ENCODE results near the gene SLC13A5. TPM values are rescaled to one million over a fixed set of nuclear protein-coding genes. Genes with fewer than 3 reads are reported as not detected.
"Not testable (repeated sequence)": the region's sequence is repeated elsewhere in the genome, so short reads cannot be mapped to it uniquely, and the experiment has no call there.

Gene SLC13A5
- total RNA-seq, 2 donors from 2014 or later: not detected

GRCh38 chr17:6704470-6705052, 8.6 kb downstream of the SLC13A5 start:
- DNase-seq (no peak), ATAC-seq (no peak)
- no peaks in the 10 kb centered on the region for H3K4me1 Mint-ChIP-seq
- H3K36me3 Mint-ChIP-seq (ENCODE audit: low read depth): no peaks in the 10 kb centered on the region
- peaks cover 62% of the 10 kb centered on the region for H3K27me3 Mint-ChIP-seq
- H3K4me3 Mint-ChIP-seq: no peak overlapping the region
- no peaks in the 10 kb centered on the region for H3K9me3 ChIP-seq (ENCODE audit: control insufficient read depth, low read length, poor library complexity, severe bottlenecking)
- no peak overlapping the region for H3K27ac Mint-ChIP-seq

- Mint-ChIP-seq H3K27ac (no peak overlapping the region), H3K27me3 (peaks cover 54% of the 10 kb centered on the region), H3K4me3 (no peak overlapping the region), H3K4me1 (no peaks in the 10 kb centered on the region), H3K36me3 (ENCODE audit: low read depth) (no peaks in the 10 kb centered on the region)
- no peak for ATAC-seq
- no peak for DNase-seq
- H3K9me3 ChIP-seq (ENCODE audit: control insufficient read depth, low read length, poor library complexity, severe bottlenecking): no peaks in the 10 kb centered on the region
These were observed 9.4 kb downstream of the SLC13A5 start for GRCh38 chr17:6703751-6704150.

DNA sequence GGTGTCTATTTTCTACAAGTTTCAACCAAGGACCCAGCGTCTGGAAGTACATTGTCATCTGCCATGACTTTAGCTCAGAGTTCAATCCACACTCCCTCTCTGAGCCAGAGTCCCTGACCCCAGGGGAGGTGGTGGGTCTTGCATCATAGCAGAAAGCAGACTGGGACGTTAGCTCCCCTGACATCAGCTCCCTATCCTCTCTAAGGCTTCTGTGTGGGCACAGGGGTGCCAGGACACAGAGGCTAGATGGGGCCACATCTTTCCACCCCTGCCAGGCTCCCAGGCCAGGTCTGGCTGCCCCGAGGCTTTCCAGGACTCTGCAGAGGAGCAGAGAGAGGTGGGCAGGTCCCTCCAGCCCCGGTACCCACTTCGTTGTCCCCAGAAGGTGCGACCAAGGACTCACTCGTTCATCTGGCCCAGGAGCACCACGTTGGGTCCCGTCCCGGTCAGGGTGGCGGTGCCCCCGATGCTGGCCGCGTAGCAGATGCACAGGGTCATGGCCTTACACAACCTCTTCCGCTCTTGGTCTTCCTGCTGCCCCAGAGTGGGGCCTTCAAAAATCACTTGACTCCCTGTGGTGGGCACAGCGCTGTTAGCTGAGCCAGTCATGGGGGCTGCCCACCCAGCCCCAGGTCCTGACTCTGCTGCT, 10.5 kb downstream of the SLC13A5 start:
- no peak overlapping the region for H3K27ac Mint-ChIP-seq
- ATAC-seq (no peak), DNase-seq (no peak)
- H3K4me3 Mint-ChIP-seq: no peak overlapping the region
- H3K27me3 Mint-ChIP-seq: peaks cover 44% of the 10 kb centered on the region
- H3K4me1 Mint-ChIP-seq: no peaks in the 10 kb centered on the region
- no peaks in the 10 kb centered on the region for H3K36me3 Mint-ChIP-seq (ENCODE audit: low read depth)
- no peaks in the 10 kb centered on the region for H3K9me3 ChIP-seq (ENCODE audit: control insufficient read depth, low read length, poor library complexity, severe bottlenecking)

- H3K27me3 Mint-ChIP-seq: peaks cover 35% of the 10 kb centered on the region
- peak; percentile 54 for ATAC-seq
These were observed 11.4 kb downstream of the SLC13A5 start for GRCh38 chr17:6701719-6702118.

DNA sequence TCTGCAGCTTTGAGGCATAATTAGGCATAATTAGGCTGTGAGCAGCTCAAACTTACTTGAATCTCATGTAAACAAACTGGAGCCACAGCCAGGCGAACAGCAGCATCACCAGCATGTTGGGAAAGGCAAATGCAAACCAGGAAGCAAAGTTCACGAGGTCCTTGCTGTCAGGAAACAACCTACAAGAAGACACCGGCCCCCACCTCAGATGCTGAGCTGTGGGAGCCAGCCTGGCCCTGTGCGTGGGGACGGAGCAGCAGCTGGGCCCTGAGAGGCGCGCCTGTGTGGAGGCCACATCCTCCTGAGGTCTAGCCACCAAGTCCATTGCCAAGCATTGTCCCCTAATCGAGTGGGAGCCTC, 12.2 kb downstream of the SLC13A5 start:
- no peaks in the 10 kb centered on the region for H3K4me1 Mint-ChIP-seq
- H3K36me3 Mint-ChIP-seq (ENCODE audit: low read depth): no peaks in the 10 kb centered on the region
- H3K4me3 Mint-ChIP-seq: no peak overlapping the region
- H3K27me3 Mint-ChIP-seq: peaks cover 35% of the 10 kb centered on the region
- no peak overlapping the region for H3K27ac Mint-ChIP-seq
- ATAC-seq (no peak), DNase-seq (no peak)
- H3K9me3 ChIP-seq (ENCODE audit: control insufficient read depth, low read length, poor library complexity, severe bottlenecking): no peaks in the 10 kb centered on the region

More at GRCh38 chr17:6701719-6702118, 11.4 kb downstream of the SLC13A5 start:
- no peaks in the 10 kb centered on the region for H3K9me3 ChIP-seq (ENCODE audit: control insufficient read depth, low read length, poor library complexity, severe bottlenecking)
- Mint-ChIP-seq H3K36me3 (ENCODE audit: low read depth) (no peaks in the 10 kb centered on the region), H3K27ac (no peak overlapping the region), H3K4me1 (no peaks in the 10 kb centered on the region), H3K4me3 (no peak overlapping the region)
- DNase-seq: no peak

- Mint-ChIP-seq H3K4me3 (peak overlapping the region; percentile 15), H3K4me1 (no peaks in the 10 kb centered on the region), H3K36me3 (ENCODE audit: low read depth) (no peaks in the 10 kb centered on the region), H3K27me3 (peaks cover 41% of the 10 kb centered on the region), H3K27ac (no peak overlapping the region)
- ATAC-seq (no peak), DNase-seq (no peak)
- H3K9me3 ChIP-seq (ENCODE audit: control insufficient read depth, low read length, poor library complexity, severe bottlenecking): no peaks in the 10 kb centered on the region
These were observed 12.9 kb downstream of the SLC13A5 start for GRCh38 chr17:6699997-6700947.

DNA sequence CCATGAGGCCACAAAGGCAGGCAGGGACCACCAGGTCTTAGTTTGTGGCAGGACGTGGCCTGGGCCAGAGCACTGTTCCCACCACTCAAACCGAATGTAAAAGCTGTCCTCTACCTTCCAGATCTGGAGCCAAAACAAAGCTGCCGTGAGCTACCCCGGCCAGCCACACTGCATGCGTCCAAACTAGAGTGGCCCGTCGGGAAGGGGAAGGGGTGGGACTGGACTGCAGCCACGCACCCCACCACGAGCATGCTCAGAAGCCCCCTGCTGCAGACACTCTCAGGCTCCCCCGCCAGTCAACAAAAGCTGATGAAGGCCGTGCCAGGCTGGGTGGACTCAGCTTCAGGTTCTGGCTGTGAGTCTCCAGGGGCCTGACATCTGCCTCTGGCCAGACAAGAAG, 15.2 kb downstream of the SLC13A5 start:
- H3K27me3 Mint-ChIP-seq: peaks cover 39% of the 10 kb centered on the region

DNA sequence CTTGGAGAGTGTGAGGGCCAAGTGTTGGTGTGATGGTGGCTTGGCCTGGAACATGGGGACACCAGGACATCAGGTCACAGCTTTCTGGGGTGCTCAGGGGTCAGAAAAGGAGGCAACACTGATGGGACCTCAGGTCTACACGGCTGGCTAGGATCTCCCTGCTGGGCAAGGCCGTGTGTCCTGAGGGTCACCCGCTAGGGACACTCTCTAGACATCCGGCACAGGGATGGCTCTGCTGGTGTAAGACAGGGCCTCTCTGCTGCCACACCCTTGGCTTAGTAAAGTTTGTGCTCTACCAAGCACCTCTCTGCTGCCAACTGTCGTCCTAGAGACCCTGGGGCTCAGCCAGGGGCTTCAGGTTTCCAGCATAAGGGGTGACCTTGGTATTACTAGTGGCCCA, 16.3 kb downstream of the SLC13A5 start:
- Mint-ChIP-seq H3K36me3 (ENCODE audit: low read depth) (no peaks in the 10 kb centered on the region), H3K4me1 (peaks cover 2% of the 10 kb centered on the region), H3K4me3 (no peak overlapping the region), H3K27ac (no peak overlapping the region), H3K27me3 (peaks cover 47% of the 10 kb centered on the region)
- ATAC-seq (no peak), DNase-seq (no peak)
- no peaks in the 10 kb centered on the region for H3K9me3 ChIP-seq (ENCODE audit: control insufficient read depth, low read length, poor library complexity, severe bottlenecking)

More for the DNA sequence above, 15.2 kb downstream of the SLC13A5 start:
- H3K4me3 Mint-ChIP-seq: no peak overlapping the region
- no peaks in the 10 kb centered on the region for H3K9me3 ChIP-seq (ENCODE audit: control insufficient read depth, low read length, poor library complexity, severe bottlenecking)
- H3K36me3 Mint-ChIP-seq (ENCODE audit: low read depth): no peaks in the 10 kb centered on the region
- no peak for DNase-seq
- H3K27ac Mint-ChIP-seq: no peak overlapping the region
- ATAC-seq: no peak
- H3K4me1 Mint-ChIP-seq: no peaks in the 10 kb centered on the region

DNA sequence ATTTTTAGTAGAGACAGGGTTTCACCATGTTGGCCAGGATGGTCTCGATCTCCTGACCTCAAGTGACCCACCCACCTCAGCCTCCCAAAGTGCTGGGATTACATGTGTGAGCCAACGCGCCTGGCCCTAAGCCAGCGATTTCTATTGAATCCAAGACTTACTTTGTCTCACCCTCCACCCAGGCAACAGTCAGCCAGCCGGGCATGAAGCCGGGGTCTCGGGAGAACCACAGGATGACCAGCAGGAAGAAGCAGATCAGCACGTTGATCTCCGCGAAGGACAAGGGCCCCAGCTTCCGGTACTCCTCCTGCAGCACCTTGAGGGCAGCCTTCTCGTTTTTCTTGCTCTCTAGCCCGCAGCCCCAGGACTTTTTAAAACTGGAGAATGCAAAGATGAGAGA, 17.6 kb downstream of the SLC13A5 start:
- DNase-seq (no peak), ATAC-seq (no peak)
- no peak overlapping the region for H3K4me3 Mint-ChIP-seq
- H3K27ac Mint-ChIP-seq: no peak overlapping the region
- peaks cover 60% of the 10 kb centered on the region for H3K27me3 Mint-ChIP-seq
- no peaks in the 10 kb centered on the region for H3K9me3 ChIP-seq (ENCODE audit: control insufficient read depth, low read length, poor library complexity, severe bottlenecking)
- peaks cover 4% of the 10 kb centered on the region for H3K4me1 Mint-ChIP-seq
- H3K36me3 Mint-ChIP-seq (ENCODE audit: low read depth): no peaks in the 10 kb centered on the region

- H3K36me3 Mint-ChIP-seq (ENCODE audit: low read depth): no peaks in the 10 kb centered on the region
- H3K27ac Mint-ChIP-seq: no peak overlapping the region
- H3K4me3 Mint-ChIP-seq: no peak overlapping the region
- ATAC-seq: no peak
- no peaks in the 10 kb centered on the region for H3K9me3 ChIP-seq (ENCODE audit: control insufficient read depth, low read length, poor library complexity, severe bottlenecking)
- H3K27me3 Mint-ChIP-seq: peaks cover 61% of the 10 kb centered on the region
- peaks cover 4% of the 10 kb centered on the region for H3K4me1 Mint-ChIP-seq
- DNase-seq: no peak
These were observed 18.1 kb downstream of the SLC13A5 start for GRCh38 chr17:6695051-6695450.

GRCh38 chr17:6691958-6692357, 21.2 kb downstream of the SLC13A5 start:
- not testable (repeated sequence) for H3K36me3 Mint-ChIP-seq (ENCODE audit: low read depth); DNase-seq; H3K4me3 Mint-ChIP-seq; H3K27ac Mint-ChIP-seq; H3K9me3 ChIP-seq (ENCODE audit: control insufficient read depth, low read length, poor library complexity, severe bottlenecking); ATAC-seq; H3K4me1 Mint-ChIP-seq
- H3K27me3 Mint-ChIP-seq: peaks cover 82% of the 10 kb centered on the region

DNA sequence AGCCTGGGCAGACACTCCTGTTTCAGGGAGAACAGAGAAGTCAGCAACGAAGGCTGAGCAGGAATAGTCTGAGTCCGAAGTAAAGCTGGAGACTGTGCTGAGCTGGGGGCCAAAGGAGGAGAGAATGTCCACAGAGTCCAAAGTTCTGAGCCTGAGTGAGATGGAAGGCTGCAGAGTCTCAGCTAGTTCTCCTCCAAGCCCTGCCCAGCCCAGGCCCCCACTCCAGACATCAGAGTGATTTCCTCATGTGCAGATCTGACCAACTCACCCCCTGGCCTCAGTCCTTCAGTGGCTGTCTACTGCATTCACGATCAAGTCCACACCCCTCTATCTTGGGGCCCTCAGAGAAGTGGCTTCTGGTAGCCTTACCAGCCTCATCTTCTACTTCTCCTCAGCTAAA, 21.6 kb downstream of the SLC13A5 start:
- H3K27ac Mint-ChIP-seq: no peak overlapping the region
- no peak overlapping the region for H3K4me3 Mint-ChIP-seq
- no peak for DNase-seq
- H3K4me1 Mint-ChIP-seq: peaks cover 7% of the 10 kb centered on the region
- H3K9me3 ChIP-seq (ENCODE audit: control insufficient read depth, low read length, poor library complexity, severe bottlenecking): no peaks in the 10 kb centered on the region
- H3K27me3 Mint-ChIP-seq: peaks cover 85% of the 10 kb centered on the region
- peaks cover 3% of the 10 kb centered on the region for H3K36me3 Mint-ChIP-seq (ENCODE audit: low read depth)
- no peak for ATAC-seq

- Mint-ChIP-seq H3K36me3 (ENCODE audit: low read depth) (peaks cover 3% of the 10 kb centered on the region), H3K27ac (no peak overlapping the region), H3K4me3 (no peak overlapping the region), H3K27me3 (peaks cover 83% of the 10 kb centered on the region), H3K4me1 (peaks cover 7% of the 10 kb centered on the region)
- ATAC-seq (no peak), DNase-seq (no peak)
- H3K9me3 ChIP-seq (ENCODE audit: control insufficient read depth, low read length, poor library complexity, severe bottlenecking): no peaks in the 10 kb centered on the region
These were observed 22.5 kb downstream of the SLC13A5 start for GRCh38 chr17:6690641-6691040.
